Thymus (tissue), 11 donors: ENCODE results near the gene LRRFIP1. TPM values are rescaled to one million over a fixed set of nuclear protein-coding genes. Genes with fewer than 3 reads are reported as not detected.

ENCODE experiments used
- DNase-seq, 9 donors: peaks; one replicate each; pipeline ENCODE4 v3.0.0-alpha.2; 2013; ENCODE audit warnings: low spot score in 9 of 9, low read depth in 6 of 9, missing footprints in 1 of 9
- H3K27ac ChIP-seq, 2 donors: one replicate each; pipeline ENCODE4 v1.5.1; 2013; ENCODE audit warnings: control low read depth in 1 of 2, low read depth in 1 of 2, low read length in 1 of 2, mild to moderate bottlenecking in 1 of 2, moderate library complexity in 1 of 2
- H3K27me3 ChIP-seq, 2 donors: one replicate each; pipeline ENCODE4 v1.5.1; 2013; ENCODE audit warnings: low read length in 1 of 2; ENCODE audit not compliant: control insufficient read depth in 2 of 2, insufficient read depth in 1 of 2
- H3K36me3 ChIP-seq, 2 donors: one replicate each; pipeline ENCODE4 v1.5.1; 2013; ENCODE audit warnings: low read length in 1 of 2, mild to moderate bottlenecking in 1 of 2, moderate library complexity in 1 of 2; ENCODE audit not compliant: control insufficient read depth in 2 of 2, insufficient read depth in 2 of 2
- H3K4me1 ChIP-seq, 2 donors: one replicate each; pipeline ENCODE4 v1.5.1; 2013; ENCODE audit warnings: low read length in 2 of 2; ENCODE audit not compliant: control insufficient read depth in 2 of 2, insufficient read depth in 2 of 2
- H3K4me3 ChIP-seq, 2 donors: one replicate each; pipeline ENCODE4 v1.5.1; 2013; ENCODE audit warnings: low read length in 2 of 2, control low read depth in 1 of 2, mild to moderate bottlenecking in 1 of 2
- H3K9me3 ChIP-seq, 2 donors: one replicate each; pipeline ENCODE4 v1.5.1; 2013; ENCODE audit warnings: low read length in 1 of 2, mild to moderate bottlenecking in 1 of 2; ENCODE audit not compliant: control insufficient read depth in 2 of 2, insufficient read depth in 1 of 2
- WGBS: extraction: QIAGEN DNeasy Blood & Tissue Kit; methylation state at CpG from one replicate; pipeline ENCODE4 v1.1.7; 2013; 5-methylcytosine and 5-hydroxymethylcytosine counted together
- polyA plus RNA-seq: library from polyadenylated mRNA; stranded (reverse); fragments of 200-250 nt; gene quantifications from one replicate; pipeline ENCODE4 v1.2.3, GENCODE V29; 2013
- total RNA-seq: library from RNA; stranded (reverse); fragments of 120-200 nt; gene quantifications from one replicate; pipeline ENCODE4 v1.2.4, GENCODE V29; 2013
- donor health status: healthy.

LRRFIP1 gene
- total and polyA plus RNA-seq, 2 donors: 31.0 to 62.6 TPM

DNA sequence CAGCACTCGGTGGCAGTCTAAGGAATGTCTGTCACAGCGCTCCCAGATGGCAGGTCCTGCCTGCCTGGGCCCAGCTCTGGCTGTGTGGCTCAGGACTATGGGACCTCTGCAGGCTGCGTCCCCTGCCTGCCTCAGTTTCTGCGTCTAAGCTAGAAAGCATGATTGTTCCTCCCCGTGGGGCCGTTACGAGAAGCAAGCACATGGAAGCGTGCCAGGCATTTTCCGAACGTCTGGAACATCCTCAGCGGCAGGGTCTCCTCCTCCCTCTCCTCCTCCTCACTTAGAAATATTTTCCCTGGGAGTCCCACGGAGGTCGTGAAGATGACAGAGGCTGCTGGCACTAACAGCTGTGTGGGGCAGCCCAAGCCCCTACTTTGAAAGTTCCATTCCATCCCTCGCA, 43.3 kb downstream of the LRRFIP1 start:
- no peak for DNase-seq
- Histone ChIP-seq H3K4me1 (peaks cover 21 to 27% of the 10 kb centered on the region in 2 donors), H3K36me3 (no peaks in the 10 kb centered on the region), H3K4me3 (no peak overlapping the region), H3K27me3 (no peaks in the 10 kb centered on the region), H3K27ac (no peak overlapping the region), H3K9me3 (no peaks in the 10 kb centered on the region)
- 97% methylated on average over 14 of the region's 14 CpGs for WGBS

DNA sequence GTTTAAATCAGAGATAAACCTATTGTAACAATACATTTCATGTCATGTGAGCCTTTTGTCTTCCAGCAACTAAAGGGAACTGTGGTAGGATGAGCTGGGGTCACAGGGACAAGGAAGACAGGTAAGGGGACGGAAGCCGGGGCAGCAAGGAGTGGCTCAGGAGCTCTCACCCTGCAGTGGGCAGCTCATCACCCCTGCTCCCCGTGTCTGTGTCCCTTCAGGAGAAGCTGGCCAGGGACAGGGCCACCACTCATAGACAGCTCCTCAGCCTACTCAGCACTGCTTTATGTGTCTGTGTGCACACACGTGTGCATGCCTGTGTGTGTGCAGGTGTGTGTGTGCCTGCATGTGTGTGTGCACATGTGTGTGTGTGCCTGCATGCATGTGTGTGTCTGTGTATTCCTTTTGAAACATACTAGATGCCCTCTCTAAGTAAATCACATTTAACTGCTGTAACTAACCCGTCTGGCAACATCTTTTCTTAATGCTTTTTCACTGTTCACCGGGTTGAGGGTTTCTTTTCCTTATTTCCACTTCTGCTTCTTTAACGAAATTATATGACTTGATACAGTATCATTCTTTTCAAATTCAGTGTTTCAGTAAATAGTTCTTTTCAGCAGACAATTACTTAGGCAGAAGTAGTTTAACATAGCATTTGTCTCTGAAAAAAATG, 44.2 kb downstream of the LRRFIP1 start:
- Histone ChIP-seq H3K27me3 (no peaks in the 10 kb centered on the region), H3K27ac (no peak overlapping the region), H3K4me3 (no peak overlapping the region), H3K36me3 (no peaks in the 10 kb centered on the region), H3K4me1 (peaks cover 21 to 27% of the 10 kb centered on the region in 2 donors), H3K9me3 (no peaks in the 10 kb centered on the region)
- DNase-seq: no peak
- 93% methylated on average over 7 of the region's 7 CpGs for WGBS

DNA sequence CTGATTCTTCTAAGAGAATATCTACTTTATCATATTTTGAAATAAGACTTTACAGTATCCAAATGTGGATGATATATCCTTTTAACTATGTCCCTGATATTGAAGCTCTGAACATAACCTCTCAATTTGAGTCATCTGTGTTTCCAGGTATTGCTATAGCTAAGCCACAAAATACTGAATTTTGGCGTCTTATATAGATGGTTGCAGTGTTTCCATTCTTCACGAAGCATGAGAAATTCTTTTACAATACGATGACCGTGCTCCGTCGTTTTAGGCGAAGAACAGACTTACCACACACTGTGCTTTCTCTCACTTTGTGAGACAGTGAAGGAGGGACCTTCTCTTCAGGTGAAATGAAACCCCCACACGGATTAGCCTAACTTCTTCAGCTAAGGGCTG, 45.3 kb downstream of the LRRFIP1 start:
- Histone ChIP-seq H3K36me3 (no peaks in the 10 kb centered on the region), H3K27me3 (no peaks in the 10 kb centered on the region), H3K4me1 (peaks cover 21 to 30% of the 10 kb centered on the region in 2 donors), H3K4me3 (no peak overlapping the region), H3K9me3 (no peaks in the 10 kb centered on the region), H3K27ac (peak overlapping the region in 1 of 2 donors; percentile 88)
- no peak for DNase-seq
- WGBS: 74% methylated on average over 8 of the region's 8 CpGs

DNA sequence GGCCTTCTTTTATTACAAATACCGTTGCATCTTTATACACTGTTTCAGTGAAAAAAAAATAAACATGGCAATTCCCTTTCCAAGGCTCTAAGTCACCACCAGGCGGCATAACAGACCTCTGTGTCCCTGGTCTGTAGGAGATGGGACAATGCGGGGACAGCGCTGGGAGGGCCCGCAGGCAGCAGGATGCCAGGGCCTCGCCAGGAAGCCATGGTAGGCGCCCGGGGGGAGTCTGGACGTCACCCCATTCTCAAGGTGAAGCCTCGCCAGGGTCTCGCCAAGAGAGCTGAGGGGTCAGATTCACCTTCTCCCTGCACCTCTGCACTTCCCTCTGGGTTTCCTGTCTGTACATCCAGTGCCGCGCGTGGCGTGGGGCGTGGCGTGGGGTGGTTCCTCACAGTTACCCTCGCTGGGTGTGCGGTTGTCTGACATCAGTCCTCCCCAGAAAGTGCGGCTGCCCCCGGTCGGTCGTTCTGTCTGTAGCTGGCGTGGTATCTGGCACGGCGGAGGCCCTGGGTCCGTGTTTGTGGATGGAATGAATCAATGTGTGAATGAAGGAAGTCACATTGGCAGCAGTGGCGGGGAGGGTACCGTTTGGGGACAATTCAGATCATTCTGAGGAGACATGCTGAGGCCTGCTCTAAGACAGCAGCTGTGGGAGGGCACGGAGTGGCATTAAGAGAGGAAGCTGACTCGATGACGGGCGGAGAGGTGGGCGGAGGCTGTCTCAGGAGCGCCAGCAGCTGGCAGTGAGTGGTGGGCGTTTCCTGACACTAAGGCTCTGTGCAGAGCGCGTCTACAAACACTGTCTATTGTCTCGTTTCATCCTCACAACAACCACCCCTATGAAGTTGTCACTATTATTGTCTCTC, 46.0 kb downstream of the LRRFIP1 start:
- DNase-seq: peak in 7 of 9 donors; percentile 62 to 94 (median 86)
- Histone ChIP-seq H3K4me3 (peak overlapping the region; percentile 47 to 48), H3K27me3 (no peaks in the 10 kb centered on the region), H3K9me3 (no peaks in the 10 kb centered on the region), H3K36me3 (no peaks in the 10 kb centered on the region), H3K27ac (peak overlapping the region; percentile 88 to 97), H3K4me1 (peaks cover 21 to 30% of the 10 kb centered on the region in 2 donors)
- 2% methylated on average over 39 of the region's 39 CpGs for WGBS

DNA sequence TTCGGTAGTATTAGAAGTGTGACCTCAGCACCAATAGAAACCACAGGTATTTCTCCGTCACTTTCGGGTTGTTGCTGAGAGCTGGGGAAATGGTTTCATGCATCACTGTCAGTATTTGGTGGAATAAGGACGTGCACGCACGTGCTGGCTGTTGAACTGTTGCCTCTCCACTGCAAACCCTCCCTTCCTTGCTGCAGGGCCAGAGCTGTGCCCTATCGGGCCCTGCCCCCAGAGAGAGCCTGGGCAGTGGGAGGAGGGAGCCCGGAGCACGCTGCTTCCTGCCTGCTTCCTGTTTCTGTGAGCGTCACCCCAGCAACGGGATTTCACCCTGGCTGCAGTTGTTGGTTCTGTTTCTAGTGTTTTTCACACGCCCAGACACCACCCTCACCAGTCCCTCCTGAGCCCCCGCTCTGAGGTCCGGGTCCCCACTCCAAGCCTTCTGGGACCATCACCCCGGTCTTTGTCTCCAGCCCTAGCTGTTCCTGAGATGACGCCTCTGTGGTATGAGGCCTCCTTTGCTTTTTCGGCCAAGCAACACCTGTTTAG, 47.4 kb downstream of the LRRFIP1 start:
- 4% methylated on average over 17 of the region's 17 CpGs for WGBS
- H3K27me3 ChIP-seq: no peaks in the 10 kb centered on the region
- H3K27ac ChIP-seq: peak overlapping the region; percentile 88 to 93
- peak in 4 of 9 donors; percentile 74 to 86 (median 76) for DNase-seq
- H3K9me3 ChIP-seq: no peaks in the 10 kb centered on the region
- H3K36me3 ChIP-seq: no peaks in the 10 kb centered on the region
- H3K4me1 ChIP-seq: peaks cover 21 to 30% of the 10 kb centered on the region in 2 donors
- peak overlapping the region; percentile 8 to 39 for H3K4me3 ChIP-seq

DNA sequence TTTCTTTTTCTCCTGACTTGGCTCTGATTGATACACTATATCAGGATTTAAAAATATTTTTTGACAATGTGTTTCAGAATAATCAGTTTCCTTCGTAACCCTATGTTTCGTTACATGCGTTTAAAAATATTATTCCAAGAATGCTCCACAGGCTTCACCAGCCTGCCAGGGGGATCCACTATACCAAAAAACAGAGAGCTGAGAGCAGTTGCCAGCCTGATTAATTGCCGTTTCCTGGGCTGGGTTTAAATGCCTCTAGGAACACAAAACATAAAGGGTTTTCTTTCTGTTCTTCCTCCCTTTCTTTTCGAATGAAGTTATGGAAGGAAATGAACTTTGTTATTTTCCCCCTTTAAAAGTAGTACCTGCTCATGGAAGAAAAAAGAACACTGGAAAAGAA, 47.9 kb downstream of the LRRFIP1 start:
- H3K9me3 ChIP-seq: no peaks in the 10 kb centered on the region
- no peak for DNase-seq
- peak overlapping the region; percentile 88 to 93 for H3K27ac ChIP-seq
- peak overlapping the region; percentile 8 to 39 for H3K4me3 ChIP-seq
- 42% methylated on average over 5 of the region's 5 CpGs for WGBS
- no peaks in the 10 kb centered on the region for H3K27me3 ChIP-seq
- peaks cover 21 to 30% of the 10 kb centered on the region in 2 donors for H3K4me1 ChIP-seq
- no peaks in the 10 kb centered on the region for H3K36me3 ChIP-seq

DNA sequence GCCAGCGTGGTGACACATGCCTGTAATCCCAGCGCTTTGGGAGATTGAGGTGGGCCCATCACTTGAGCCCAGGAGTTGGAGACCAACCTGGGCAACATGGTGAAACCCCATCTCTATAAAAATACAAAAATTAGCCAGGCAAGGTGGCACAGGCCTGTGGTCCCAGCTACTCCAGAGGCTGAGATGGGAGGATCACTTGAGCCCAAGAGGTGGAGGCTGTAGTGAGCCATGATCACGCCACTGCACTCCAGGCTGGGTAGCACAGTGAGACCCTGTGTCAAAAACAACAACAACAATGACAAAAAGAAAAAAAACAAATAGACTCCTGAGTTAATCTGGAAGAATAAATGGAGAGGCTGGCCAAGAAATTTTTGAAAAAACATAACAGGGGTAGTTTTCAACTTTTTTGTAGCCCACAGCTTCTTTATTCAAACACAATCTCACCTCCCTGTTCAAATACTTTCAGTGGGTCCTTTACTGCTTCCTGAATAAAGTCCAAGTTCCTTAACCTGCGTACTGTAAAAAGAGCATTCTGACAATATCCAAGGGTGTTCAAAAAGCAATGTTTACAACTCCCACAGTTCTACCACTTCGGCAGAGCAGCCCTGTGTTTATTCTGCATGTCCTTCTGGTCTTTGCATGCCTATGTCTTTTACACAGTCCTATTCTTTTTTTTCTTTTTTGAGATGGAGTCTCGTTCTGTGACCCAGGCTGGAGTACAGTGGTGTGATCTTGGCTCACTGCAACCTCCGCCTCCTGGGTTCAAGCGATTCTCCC, 53.5 kb downstream of the LRRFIP1 start:
- Histone ChIP-seq H3K36me3 (no peaks in the 10 kb centered on the region), H3K9me3 (no peaks in the 10 kb centered on the region), H3K4me3 (no peak overlapping the region), H3K27ac (no peak overlapping the region), H3K27me3 (no peaks in the 10 kb centered on the region), H3K4me1 (peaks cover 0 to 3% of the 10 kb centered on the region in 2 donors)
- DNase-seq: no peak
- WGBS: 95% methylated on average over 8 of the region's 8 CpGs

DNA sequence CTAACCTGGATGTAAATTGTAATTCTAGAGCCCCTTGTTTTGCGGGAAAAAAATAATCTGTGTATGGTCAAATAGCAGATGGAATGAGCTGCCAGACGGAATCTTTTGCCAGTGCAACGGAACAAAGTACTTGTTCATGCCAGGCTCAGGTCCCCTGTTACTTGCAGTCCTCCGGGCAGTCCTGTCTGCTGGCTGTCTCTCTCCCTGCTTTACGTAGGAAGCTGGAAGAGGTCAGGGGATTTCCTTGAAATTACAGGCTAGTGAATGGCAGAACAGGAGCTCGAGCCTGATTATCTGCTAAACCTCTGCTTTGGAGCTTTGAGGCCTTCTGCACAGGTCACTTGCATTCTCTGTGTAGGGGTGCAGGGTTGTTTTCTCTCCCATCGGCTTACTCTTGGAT, 54.8 kb downstream of the LRRFIP1 start:
- Histone ChIP-seq H3K36me3 (no peaks in the 10 kb centered on the region), H3K27me3 (no peaks in the 10 kb centered on the region), H3K4me1 (peaks cover 0 to 9% of the 10 kb centered on the region in 2 donors), H3K4me3 (no peak overlapping the region), H3K9me3 (no peaks in the 10 kb centered on the region), H3K27ac (no peak overlapping the region)
- whole genome bisulfite sequencing: 95% methylated on average over 7 of the region's 7 CpGs
- no peak for DNase-seq
